ENCODE results near the gene ZXDA. TPM values are rescaled to one million over a fixed set of nuclear protein-coding genes. Genes with fewer than 3 reads are reported as not detected.
"Not testable (repeated sequence)": the region's sequence is repeated elsewhere in the genome, so short reads cannot be mapped to it uniquely, and the experiment has no call there.

The ZXDA gene
- 3.6 and 3.7 TPM in 2 replicates for total RNA-seq

- intact Hi-C loops (cut with micrococcal nuclease): loop anchor here (5.0 to 10.0 kb wide), 2 partner anchors 456 to 623 kb away; partner anchors contain the start of gene FAAH2
- not testable (repeated sequence) for H3K9me3 Mint-ChIP-seq
- H3K4me3 Mint-ChIP-seq: peak within 1 kb of the TSS; percentile 83
Measured at GRCh38 chrX:57910287-57910912, at the start of gene ZXDA. Gene ZXDA, minus strand, starts transcription at chrX:57910458. Its CDS starts 38 bp downstream, at chrX:57910420.

GRCh38 chrX:57952320-57952678 is 42.0 kb upstream of the ZXDA start:
- Mint-ChIP-seq H3K36me3 (ENCODE audit: low read depth) (no peaks in the 10 kb centered on the region), H3K4me3 (no peak overlapping the region), H3K9me3 (peaks cover 8% of the 10 kb centered on the region), H3K4me1 (ENCODE audit: low read depth) (no peaks in the 10 kb centered on the region), H3K27ac (no peak overlapping the region), H3K27me3 (ENCODE audit: insufficient read depth) (no peaks in the 10 kb centered on the region)
- intact Hi-C loops (cut with micrococcal nuclease): no loop called here
- DNase-seq (ENCODE audit: low spot score): no peak

More at GRCh38 chrX:57910287-57910912, at the start of gene ZXDA:
- peaks cover 35% of the 10 kb centered on the region for H3K4me1 Mint-ChIP-seq (ENCODE audit: low read depth)
- not testable (repeated sequence) for H3K27me3 Mint-ChIP-seq (ENCODE audit: insufficient read depth); DNase-seq (ENCODE audit: low spot score); H3K36me3 Mint-ChIP-seq (ENCODE audit: low read depth)
- H3K27ac Mint-ChIP-seq: peak within 1 kb of the TSS; percentile 88

GRCh38 chrX:57951666-57952319 is 41.5 kb upstream of the ZXDA start:
- H3K27me3 Mint-ChIP-seq (ENCODE audit: insufficient read depth): no peaks in the 10 kb centered on the region
- intact Hi-C loops (cut with micrococcal nuclease): no loop called here
- DNase-seq (ENCODE audit: low spot score): no peak
- H3K27ac Mint-ChIP-seq: no peak overlapping the region
- peaks cover 8% of the 10 kb centered on the region for H3K9me3 Mint-ChIP-seq
- H3K36me3 Mint-ChIP-seq (ENCODE audit: low read depth): no peaks in the 10 kb centered on the region
- H3K4me1 Mint-ChIP-seq (ENCODE audit: low read depth): no peaks in the 10 kb centered on the region
- H3K4me3 Mint-ChIP-seq: no peak overlapping the region

GRCh38 chrX:57933321-57933720 is 23.1 kb upstream of the ZXDA start:
- H3K9me3 Mint-ChIP-seq: no peaks in the 10 kb centered on the region
- no peak for DNase-seq (ENCODE audit: low spot score)
- H3K27ac Mint-ChIP-seq: no peak overlapping the region
- H3K36me3 Mint-ChIP-seq (ENCODE audit: low read depth): no peaks in the 10 kb centered on the region
- H3K4me3 Mint-ChIP-seq: no peak overlapping the region
- no peaks in the 10 kb centered on the region for H3K27me3 Mint-ChIP-seq (ENCODE audit: insufficient read depth)
- no peaks in the 10 kb centered on the region for H3K4me1 Mint-ChIP-seq (ENCODE audit: low read depth)
- intact Hi-C loops (cut with micrococcal nuclease): no loop called here

GRCh38 chrX:57932266-57932665 is 22.0 kb upstream of the ZXDA start:
- Mint-ChIP-seq H3K4me3 (no peak overlapping the region), H3K27me3 (ENCODE audit: insufficient read depth) (no peaks in the 10 kb centered on the region), H3K36me3 (ENCODE audit: low read depth) (no peaks in the 10 kb centered on the region), H3K9me3 (no peaks in the 10 kb centered on the region), H3K27ac (no peak overlapping the region), H3K4me1 (ENCODE audit: low read depth) (no peaks in the 10 kb centered on the region)
- no peak for DNase-seq (ENCODE audit: low spot score)
- intact Hi-C loops (cut with micrococcal nuclease): no loop called here

- Mint-ChIP-seq H3K4me1 (ENCODE audit: low read depth) (no peaks in the 10 kb centered on the region), H3K27ac (no peak overlapping the region), H3K27me3 (ENCODE audit: insufficient read depth) (no peaks in the 10 kb centered on the region), H3K36me3 (ENCODE audit: low read depth) (no peaks in the 10 kb centered on the region), H3K9me3 (no peaks in the 10 kb centered on the region), H3K4me3 (no peak overlapping the region)
- intact Hi-C loops (cut with micrococcal nuclease): no loop called here
- no peak for DNase-seq (ENCODE audit: low spot score)
Measured at GRCh38 chrX:57930051-57930450, 19.8 kb upstream of the ZXDA start.

GRCh38 chrX:57929373-57929772 is 19.1 kb upstream of the ZXDA start:
- intact Hi-C loops (cut with micrococcal nuclease): no loop called here
- H3K4me3 Mint-ChIP-seq: no peak overlapping the region
- H3K27ac Mint-ChIP-seq: no peak overlapping the region
- DNase-seq (ENCODE audit: low spot score): no peak
- no peaks in the 10 kb centered on the region for H3K9me3 Mint-ChIP-seq
- no peaks in the 10 kb centered on the region for H3K27me3 Mint-ChIP-seq (ENCODE audit: insufficient read depth)
- no peaks in the 10 kb centered on the region for H3K36me3 Mint-ChIP-seq (ENCODE audit: low read depth)
- no peaks in the 10 kb centered on the region for H3K4me1 Mint-ChIP-seq (ENCODE audit: low read depth)

- H3K27me3 Mint-ChIP-seq (ENCODE audit: insufficient read depth): no peaks in the 10 kb centered on the region
- intact Hi-C loops (cut with micrococcal nuclease): no loop called here
- H3K4me1 Mint-ChIP-seq (ENCODE audit: low read depth): no peaks in the 10 kb centered on the region
- no peak overlapping the region for H3K4me3 Mint-ChIP-seq
- H3K27ac Mint-ChIP-seq: no peak overlapping the region
- H3K36me3 Mint-ChIP-seq (ENCODE audit: low read depth): no peaks in the 10 kb centered on the region
- no peaks in the 10 kb centered on the region for H3K9me3 Mint-ChIP-seq
- DNase-seq (ENCODE audit: low spot score): no peak
Measured at GRCh38 chrX:57925806-57926205, 15.5 kb upstream of the ZXDA start.

GRCh38 chrX:57918750-57919436 is 8.6 kb upstream of the ZXDA start:
- no peaks in the 10 kb centered on the region for H3K9me3 Mint-ChIP-seq
- H3K27me3 Mint-ChIP-seq (ENCODE audit: insufficient read depth): no peaks in the 10 kb centered on the region
- DNase-seq (ENCODE audit: low spot score): no peak
- intact Hi-C loops (cut with micrococcal nuclease): loop anchor here (1.0 to 10.0 kb wide), 3 partner anchors 98 to 464 kb away; no protein-coding TSS in a partner anchor
- no peaks in the 10 kb centered on the region for H3K4me1 Mint-ChIP-seq (ENCODE audit: low read depth)
- no peak overlapping the region for H3K27ac Mint-ChIP-seq
- no peaks in the 10 kb centered on the region for H3K36me3 Mint-ChIP-seq (ENCODE audit: low read depth)
- H3K4me3 Mint-ChIP-seq: no peak overlapping the region

GRCh38 chrX:57915680-57916079 is 5.4 kb upstream of the ZXDA start:
- Mint-ChIP-seq H3K9me3 (no peaks in the 10 kb centered on the region), H3K27me3 (ENCODE audit: insufficient read depth) (no peaks in the 10 kb centered on the region), H3K4me1 (ENCODE audit: low read depth) (peaks cover 12% of the 10 kb centered on the region), H3K4me3 (no peak overlapping the region), H3K27ac (no peak overlapping the region), H3K36me3 (ENCODE audit: low read depth) (no peaks in the 10 kb centered on the region)
- intact Hi-C loops (cut with micrococcal nuclease): loop anchor here (10.0 kb wide), 1 partner anchor 461 kb away; no protein-coding TSS in a partner anchor
- no peak for DNase-seq (ENCODE audit: low spot score)

GRCh38 chrX:57909595-57910286 is 517 bp downstream of the ZXDA start:
- Mint-ChIP-seq H3K4me1 (ENCODE audit: low read depth) (peaks cover 40% of the 10 kb centered on the region), H3K4me3 (peak overlapping the region; percentile 60), H3K27ac (peak overlapping the region; percentile 65)
- H3K9me3 Mint-ChIP-seq; H3K36me3 Mint-ChIP-seq (ENCODE audit: low read depth); H3K27me3 Mint-ChIP-seq (ENCODE audit: insufficient read depth): not testable (repeated sequence)
- peak; percentile 6 for DNase-seq (ENCODE audit: low spot score)
- intact Hi-C loops (cut with micrococcal nuclease): loop anchor here (5.0 to 10.0 kb wide), 5 partner anchors 317 to 1097 kb away; partner anchors contain the start of genes FAAH2, SPIN2B and ZXDB

GRCh38 chrX:57908972-57909594 is 1.2 kb downstream of the ZXDA start:
- not testable (repeated sequence) for H3K9me3 Mint-ChIP-seq; H3K36me3 Mint-ChIP-seq (ENCODE audit: low read depth); DNase-seq (ENCODE audit: low spot score); H3K27me3 Mint-ChIP-seq (ENCODE audit: insufficient read depth)
- Mint-ChIP-seq H3K4me1 (ENCODE audit: low read depth) (peaks cover 40% of the 10 kb centered on the region), H3K27ac (peak overlapping the region; percentile 18), H3K4me3 (peak overlapping the region; percentile 60)
- intact Hi-C loops (cut with micrococcal nuclease): loop anchor here (5.0 kb wide), 3 partner anchors 317 to 1097 kb away; partner anchors contain the start of genes SPIN2B and ZXDB
